Skeletal muscle satellite cell (primary cell): ENCODE results near the gene RUNDC3A.
"Not testable (repeated sequence)": the region's sequence is repeated elsewhere in the genome, so short reads cannot be mapped to it uniquely, and the experiment has no call there.

Source experiments
- H3K27me3 ChIP-seq: 2 replicates; pipeline ENCODE4 v1.7.0; 2013; ENCODE audit warnings: low read length; ENCODE audit not compliant: control insufficient read depth, insufficient read depth
- H3K36me3 ChIP-seq: 2 replicates; pipeline ENCODE4 v1.7.0; 2013; ENCODE audit warnings: mild to moderate bottlenecking, control low read depth, low read length; ENCODE audit not compliant: insufficient read depth
- H3K4me1 ChIP-seq: 2 replicates; pipeline ENCODE4 v1.7.0; 2013; ENCODE audit warnings: low read length; ENCODE audit not compliant: control insufficient read depth, insufficient read depth
- H3K4me2 ChIP-seq: 2 replicates; pipeline ENCODE4 v1.7.0; 2013; ENCODE audit warnings: mild to moderate bottlenecking, low read length
- H3K4me3 ChIP-seq: 2 replicates; pipeline ENCODE4 v1.7.0; 2013; ENCODE audit warnings: low read length
- H3K9ac ChIP-seq: 2 replicates; pipeline ENCODE4 v1.7.0; 2013; ENCODE audit warnings: mild to moderate bottlenecking, low read depth, low read length, moderate library complexity
- H3K9me3 ChIP-seq: replicated peaks from 2 replicates; pipeline ENCODE4 v1.7.0; 2013; ENCODE audit warnings: mild to moderate bottlenecking, control low read depth, low read length

Gene RUNDC3A

DNA sequence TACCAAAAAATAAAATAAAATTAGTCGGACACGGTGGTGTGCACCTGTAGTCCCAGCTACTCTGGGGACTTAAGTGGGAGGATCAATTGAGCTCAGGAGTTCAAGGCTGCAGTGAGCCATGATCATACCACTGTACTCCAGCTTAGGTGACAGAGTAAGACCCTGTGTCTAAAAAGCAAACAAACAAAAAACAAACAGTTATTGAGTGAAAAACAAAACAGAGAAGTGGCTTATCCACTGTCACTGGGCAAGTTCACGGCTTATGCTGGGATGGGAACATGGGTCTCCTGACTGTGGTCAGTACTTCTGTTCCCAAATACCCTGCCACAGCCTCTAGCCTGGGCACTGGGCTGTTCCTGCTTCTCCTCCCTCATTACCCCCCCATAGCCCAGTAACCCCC, 27.2 kb downstream of the RUNDC3A start:
- peaks cover 3% of the 10 kb centered on the region for H3K4me1 ChIP-seq
- no peaks in the 10 kb centered on the region for H3K36me3 ChIP-seq
- peaks cover 6% of the 10 kb centered on the region for H3K27me3 ChIP-seq
- no peaks in the 10 kb centered on the region for H3K9me3 ChIP-seq
- no peak overlapping the region for H3K4me2 ChIP-seq
- H3K4me3 ChIP-seq = no peak overlapping the region
- H3K9ac ChIP-seq = no peak overlapping the region

DNA sequence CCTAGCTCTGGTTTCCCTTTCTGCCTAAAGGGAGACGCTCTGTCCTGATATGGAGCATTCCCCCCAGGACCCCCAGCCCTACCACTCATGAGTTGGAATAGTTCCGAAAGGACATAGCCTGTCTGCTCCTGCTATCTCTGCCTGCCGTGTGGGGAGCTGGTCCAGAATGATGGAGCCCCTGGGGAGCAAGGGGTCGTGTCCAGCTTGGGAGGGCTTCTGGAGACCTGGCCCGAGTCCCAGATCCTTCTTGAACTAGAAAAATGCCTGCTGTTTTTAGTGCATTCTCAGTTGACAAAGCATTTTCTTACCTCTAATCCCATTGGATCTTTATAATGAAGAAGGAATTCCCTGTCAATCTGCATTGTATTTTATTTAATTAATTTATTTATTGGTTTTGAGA, 27.6 kb downstream of the RUNDC3A start:
- no peaks in the 10 kb centered on the region for H3K36me3 ChIP-seq
- H3K27me3 ChIP-seq = peaks cover 6% of the 10 kb centered on the region
- H3K9me3 ChIP-seq = no peaks in the 10 kb centered on the region
- no peak overlapping the region for H3K4me3 ChIP-seq
- no peak overlapping the region for H3K9ac ChIP-seq
- no peak overlapping the region for H3K4me2 ChIP-seq
- peaks cover 3% of the 10 kb centered on the region for H3K4me1 ChIP-seq

DNA sequence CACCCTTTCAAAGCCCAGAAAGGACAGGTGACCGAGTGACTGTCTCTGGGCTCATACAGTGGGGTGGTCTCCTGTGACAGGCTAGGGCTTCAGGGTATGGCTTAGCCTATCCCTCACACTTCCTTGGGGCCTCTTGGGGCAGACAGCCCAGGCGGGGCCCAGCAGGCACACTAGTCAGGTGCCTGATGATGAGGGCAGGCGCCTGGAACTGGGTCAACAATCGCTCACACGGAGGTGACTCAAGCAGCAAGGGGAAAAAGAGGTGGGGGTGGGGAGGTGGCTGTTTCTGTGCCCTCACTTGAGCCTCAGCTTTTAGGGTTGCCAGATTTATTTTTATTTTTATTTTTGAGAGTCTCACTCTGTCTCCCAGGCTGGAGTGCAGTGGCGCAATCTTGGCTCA, 30.3 kb downstream of the RUNDC3A start:
- Histone ChIP-seq H3K4me3 (no peak overlapping the region), H3K27me3 (peaks cover 6% of the 10 kb centered on the region), H3K9ac (no peak overlapping the region), H3K36me3 (no peaks in the 10 kb centered on the region), H3K4me1 (peaks cover 3% of the 10 kb centered on the region), H3K4me2 (no peak overlapping the region), H3K9me3 (no peaks in the 10 kb centered on the region)

DNA sequence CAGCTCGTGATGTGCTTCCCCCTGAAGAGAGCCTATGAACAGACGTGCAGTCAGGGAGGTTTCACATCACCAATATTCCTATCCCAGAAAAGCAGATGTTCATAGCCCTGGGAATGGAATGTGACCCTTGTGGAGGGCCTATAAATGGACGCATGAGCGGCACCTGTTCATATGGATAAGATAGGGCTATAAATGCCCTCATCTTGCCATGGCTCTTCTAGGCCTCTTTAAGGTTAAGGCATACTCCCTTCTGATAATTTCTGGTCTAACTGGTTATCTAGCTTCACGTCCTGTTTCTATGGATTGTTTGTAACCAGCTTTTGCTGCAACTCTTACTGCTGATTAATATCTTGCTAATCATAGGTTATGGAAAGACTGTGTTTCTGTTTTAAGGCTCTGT, 32.2 kb downstream of the RUNDC3A start:
- not testable (repeated sequence) for H3K4me1 ChIP-seq, H3K4me3 ChIP-seq, H3K9ac ChIP-seq, H3K9me3 ChIP-seq, H3K4me2 ChIP-seq, H3K36me3 ChIP-seq, H3K27me3 ChIP-seq

DNA sequence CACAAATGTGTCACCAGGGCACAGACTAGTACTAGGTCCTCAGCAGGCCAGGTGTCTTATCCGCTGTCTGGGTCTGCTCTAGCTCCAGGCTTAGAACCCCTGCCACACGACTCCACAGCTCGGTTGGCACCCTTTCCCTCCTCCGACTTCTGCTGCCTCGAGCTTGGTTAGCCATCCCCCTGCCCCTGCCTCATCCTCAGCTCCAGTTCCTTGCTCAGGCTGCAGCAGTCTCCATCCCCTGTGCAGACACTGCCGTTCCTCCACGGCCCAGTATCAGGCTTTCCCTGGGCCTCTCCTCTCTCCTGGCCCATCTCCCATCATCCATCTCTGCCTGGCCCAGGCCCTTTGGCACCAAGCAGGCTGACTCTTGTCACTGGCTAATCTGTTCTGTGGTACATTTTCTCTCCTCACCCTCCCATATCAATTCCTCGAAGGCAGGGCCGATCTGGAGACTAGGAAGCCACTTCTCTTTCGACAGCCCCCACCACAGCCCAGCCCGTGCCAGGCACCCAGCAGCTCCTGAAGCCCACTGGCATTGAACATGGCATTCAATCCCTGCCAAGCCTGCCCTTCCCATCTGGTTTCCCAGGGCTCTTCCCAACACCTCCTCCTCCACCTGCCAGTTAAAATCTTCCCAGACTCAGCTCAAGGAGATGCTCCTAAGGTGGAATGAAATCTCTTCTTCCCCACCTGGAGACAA, 35.3 kb downstream of the RUNDC3A start:
- H3K4me3 ChIP-seq = no peak overlapping the region
- no peak overlapping the region for H3K9ac ChIP-seq
- no peaks in the 10 kb centered on the region for H3K27me3 ChIP-seq
- no peak overlapping the region for H3K4me2 ChIP-seq
- H3K9me3 ChIP-seq = no peaks in the 10 kb centered on the region
- H3K36me3 ChIP-seq = no peaks in the 10 kb centered on the region
- H3K4me1 ChIP-seq = peaks cover 14% of the 10 kb centered on the region

DNA sequence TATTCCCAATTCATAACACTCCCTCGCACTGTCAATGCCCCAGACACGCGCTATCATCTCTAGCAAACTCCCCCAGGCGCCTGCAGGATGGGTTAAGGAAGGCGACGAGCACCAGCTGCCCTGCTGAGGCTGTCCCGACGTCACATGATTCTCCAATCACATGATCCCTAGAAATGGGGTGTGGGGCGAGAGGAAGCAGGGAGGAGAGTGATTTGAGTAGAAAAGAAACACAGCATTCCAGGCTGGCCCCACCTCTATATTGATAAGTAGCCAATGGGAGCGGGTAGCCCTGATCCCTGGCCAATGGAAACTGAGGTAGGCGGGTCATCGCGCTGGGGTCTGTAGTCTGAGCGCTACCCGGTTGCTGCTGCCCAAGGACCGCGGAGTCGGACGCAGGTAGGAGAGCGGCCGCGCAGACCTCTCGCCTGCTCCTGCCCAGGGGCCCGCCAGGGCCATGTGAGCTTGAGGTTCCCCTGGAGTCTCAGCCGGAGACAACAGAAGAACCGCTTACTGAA, 36.6 kb downstream of the RUNDC3A start, which contains the start of gene GRN:
GRN (plus strand) TSS at position 364 of the 515 bp plus-strand sequence. CDS start 3,863 bp downstream, outside the sequence.
- H3K4me2 ChIP-seq = peak within 1 kb of the TSS; percentile 94
- peak within 1 kb of the TSS; percentile 92 for H3K4me3 ChIP-seq
- no peaks in the 10 kb centered on the region for H3K9me3 ChIP-seq
- H3K9ac ChIP-seq = peak within 1 kb of the TSS; percentile 90
- H3K27me3 ChIP-seq = no peaks in the 10 kb centered on the region
- peaks cover 12% of the 10 kb centered on the region for H3K4me1 ChIP-seq
- H3K36me3 ChIP-seq = no peaks in the 10 kb centered on the region

DNA sequence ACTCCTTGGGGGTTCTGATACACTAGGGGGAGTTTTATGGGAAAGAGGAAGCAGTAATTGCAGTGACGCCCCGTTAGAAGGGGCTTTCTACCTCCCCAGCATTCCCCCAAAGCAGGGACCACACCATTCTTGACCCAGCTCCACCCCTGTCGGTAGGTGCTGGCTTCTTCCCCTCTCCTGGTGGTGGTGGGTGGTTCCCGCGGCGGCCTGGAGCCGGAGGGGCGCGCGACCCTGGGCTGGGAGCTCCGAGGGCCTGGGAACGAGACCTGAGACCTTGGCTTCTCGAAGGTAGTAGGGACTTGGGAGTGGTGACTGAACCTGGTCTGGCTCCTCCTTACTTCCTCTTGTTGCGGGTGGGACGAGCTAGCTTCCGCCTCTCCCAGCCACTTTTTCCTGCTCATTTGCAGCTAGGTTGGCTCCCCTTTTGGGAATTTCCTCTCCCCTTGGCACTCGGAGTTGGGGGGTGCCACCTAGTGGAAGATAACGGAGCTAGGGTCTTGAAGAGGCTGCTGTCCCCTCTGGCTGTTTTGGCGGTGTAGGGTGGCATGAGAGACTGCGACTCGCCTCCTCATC, 37.1 kb downstream of the RUNDC3A start:
- H3K36me3 ChIP-seq = no peaks in the 10 kb centered on the region
- H3K4me2 ChIP-seq = peak overlapping the region; percentile 94
- peak overlapping the region; percentile 90 for H3K9ac ChIP-seq
- peaks cover 12% of the 10 kb centered on the region for H3K4me1 ChIP-seq
- H3K9me3 ChIP-seq = no peaks in the 10 kb centered on the region
- H3K27me3 ChIP-seq = no peaks in the 10 kb centered on the region
- H3K4me3 ChIP-seq = peak overlapping the region; percentile 92

DNA sequence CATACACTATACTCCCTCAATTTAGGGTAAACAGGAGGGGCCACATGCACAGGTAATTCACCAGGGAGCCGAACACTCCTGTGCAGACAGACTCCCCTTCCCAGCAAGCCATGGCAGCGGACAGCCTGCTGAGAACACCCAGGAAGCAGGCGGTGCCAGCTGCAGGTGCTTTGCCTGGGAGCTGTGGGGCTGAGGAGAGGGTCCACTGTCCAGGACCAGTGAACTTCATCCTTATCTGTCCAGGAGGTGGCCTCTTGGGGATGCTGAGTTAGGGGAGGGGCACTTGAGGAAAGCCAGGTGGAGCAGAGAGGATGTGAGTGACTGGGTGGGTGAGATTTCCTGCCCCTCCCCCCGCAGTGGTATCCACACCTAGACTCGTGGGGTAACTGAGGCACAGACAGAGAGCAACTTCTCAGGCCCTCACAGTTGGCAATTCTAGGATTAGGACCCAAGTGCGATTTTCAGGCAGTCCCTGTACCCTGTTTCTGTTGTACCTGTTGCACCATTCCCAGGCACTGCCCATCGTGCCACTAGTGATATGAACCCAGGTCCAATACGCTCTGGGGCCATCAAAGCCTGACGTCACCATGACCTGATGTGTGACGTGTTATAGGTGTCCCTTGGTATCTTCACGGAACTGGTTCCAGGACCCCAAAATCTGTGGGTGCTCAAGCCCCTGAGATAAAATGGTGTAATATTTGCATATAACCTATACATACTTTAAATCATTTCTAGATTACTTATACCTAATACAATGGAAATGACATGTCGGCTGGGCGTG, 37.9 kb downstream of the RUNDC3A start:
- H3K4me3 ChIP-seq = peak overlapping the region; percentile 92
- peak overlapping the region; percentile 94 for H3K4me2 ChIP-seq
- peaks cover 12% of the 10 kb centered on the region for H3K4me1 ChIP-seq
- H3K27me3 ChIP-seq = no peaks in the 10 kb centered on the region
- H3K36me3 ChIP-seq = peaks cover 5% of the 10 kb centered on the region
- no peaks in the 10 kb centered on the region for H3K9me3 ChIP-seq
- H3K9ac ChIP-seq = peak overlapping the region; percentile 90

DNA sequence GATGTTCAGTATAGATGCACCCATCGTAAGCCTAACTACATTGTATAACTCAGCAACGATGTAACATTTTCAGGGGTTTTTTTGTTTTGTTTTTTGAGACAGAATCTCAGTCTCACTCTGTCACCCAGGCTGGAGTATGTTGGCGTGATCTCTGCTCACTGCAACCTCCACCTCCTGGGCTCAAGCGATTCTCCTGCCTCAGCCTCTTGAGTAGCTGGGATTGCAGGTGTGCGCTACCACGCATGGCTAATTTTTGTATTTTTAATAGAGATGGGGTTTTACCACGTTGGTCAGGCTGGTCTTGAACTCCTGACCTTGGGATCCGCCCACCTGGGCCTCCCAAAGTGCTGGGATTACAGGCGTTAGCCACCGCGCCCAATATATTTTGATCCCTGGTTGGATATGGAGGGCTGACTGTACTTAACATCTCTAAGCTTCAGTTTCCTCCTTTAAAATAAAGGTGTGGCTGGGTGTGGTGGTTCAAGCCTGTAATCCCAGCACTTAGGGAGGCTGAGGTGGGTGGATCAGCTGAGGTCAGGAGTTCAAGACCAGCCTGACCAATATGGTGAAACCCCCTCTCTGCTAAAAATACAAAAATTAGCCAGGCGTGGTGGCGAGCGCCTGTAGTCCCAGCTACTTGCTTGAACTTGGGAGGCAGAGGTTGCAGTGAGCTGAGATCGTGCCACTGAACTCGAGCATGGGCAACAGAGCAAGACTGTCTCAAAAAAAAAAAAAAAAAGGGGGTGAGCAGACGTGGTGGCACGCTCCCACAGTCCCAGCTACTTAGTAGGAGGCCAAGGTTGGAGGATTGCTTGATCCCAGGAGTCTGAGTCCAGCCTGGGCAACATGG, 39.0 kb downstream of the RUNDC3A start:
- not testable (repeated sequence) for H3K27me3 ChIP-seq, H3K9ac ChIP-seq, H3K4me3 ChIP-seq, H3K4me2 ChIP-seq, H3K9me3 ChIP-seq
- Histone ChIP-seq H3K4me1 (peaks cover 12% of the 10 kb centered on the region), H3K36me3 (peaks cover 14% of the 10 kb centered on the region)

DNA sequence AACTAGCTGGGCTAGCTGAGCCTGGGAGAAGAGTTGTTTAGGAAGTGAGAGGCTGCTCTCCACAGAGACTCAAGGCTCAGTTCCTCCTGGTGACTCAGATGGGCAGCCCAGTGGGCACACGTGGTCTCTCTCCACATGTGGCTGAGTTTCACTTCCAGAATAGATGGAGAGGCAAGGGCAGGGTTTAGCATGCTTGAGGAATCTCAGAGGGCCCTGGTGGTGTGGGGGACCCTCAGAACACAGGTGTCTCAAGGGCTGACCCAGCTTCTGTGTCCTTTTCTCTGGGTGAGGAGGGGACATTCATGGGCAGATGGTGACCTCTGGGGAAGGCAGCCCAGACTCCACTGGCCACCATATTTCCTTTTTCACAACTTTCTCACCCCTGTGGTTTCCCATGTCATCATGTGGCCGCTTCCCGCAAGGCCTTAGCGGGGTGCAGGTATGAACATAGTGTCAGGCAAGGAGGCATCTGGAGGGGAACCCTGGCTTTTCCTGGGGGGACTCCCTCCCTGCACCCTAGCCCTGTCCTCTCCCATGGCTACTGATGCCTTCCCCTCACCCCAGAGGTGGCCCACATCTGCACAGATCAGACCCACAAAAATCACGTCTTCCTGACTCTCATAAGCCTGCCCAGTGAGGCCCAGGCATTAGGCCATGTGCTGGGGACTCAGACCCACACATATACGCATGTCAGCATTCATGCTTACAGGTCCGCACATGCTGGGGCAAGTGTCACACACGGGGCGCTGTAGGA, 40.0 kb downstream of the RUNDC3A start:
- no peaks in the 10 kb centered on the region for H3K9me3 ChIP-seq
- no peak overlapping the region for H3K4me2 ChIP-seq
- H3K9ac ChIP-seq = no peak overlapping the region
- no peaks in the 10 kb centered on the region for H3K27me3 ChIP-seq
- H3K36me3 ChIP-seq = peaks cover 20% of the 10 kb centered on the region
- no peak overlapping the region for H3K4me3 ChIP-seq
- H3K4me1 ChIP-seq = peaks cover 12% of the 10 kb centered on the region
